Neural cell (in vitro differentiated cells): ENCODE data around the gene MAP2. TPM values are rescaled to one million over a fixed set of nuclear protein-coding genes. Genes with fewer than 3 reads are reported as not detected.
A peak's percentile ranks its signal among the peaks of the same experiment; 100 is the strongest.

Experiments used
- H2AFZ ChIP-seq: fragments of 200-600, 300-800 bp; sonication (generic), shearing (Covaris generic); 2 replicates; pipeline ENCODE4 v1.6.0; 2014; ENCODE audit warnings: low read depth, mild to moderate bottlenecking, antibody characterized with exemption, low read length, moderate library complexity
- H3F3A ChIP-seq: fragments of 200-600 bp; shearing (Covaris generic); 2 replicates; pipeline ENCODE4 v1.6.1; 2016; ENCODE audit warnings: mild to moderate bottlenecking, moderate library complexity, mixed read lengths, antibody characterized with exemption, low read length; ENCODE audit not compliant: insufficient read depth, poor library complexity, severe bottlenecking
- H3K27ac ChIP-seq: fragments of 200-600, 300-800 bp; sonication (generic), shearing (Covaris generic); 2 replicates; pipeline ENCODE4 v1.5.1; 2014; ENCODE audit warnings: mild to moderate bottlenecking, low read length, moderate library complexity
- H3K27me3 ChIP-seq: fragments of 300-800, 200-600 bp; sonication (generic), shearing (Covaris generic); 2 replicates; pipeline ENCODE4 v1.6.0; 2014; ENCODE audit warnings: mild to moderate bottlenecking, low read depth, low read length, moderate library complexity; ENCODE audit not compliant: insufficient read depth
- H3K36me3 ChIP-seq: fragments of 300-800, 200-600 bp; sonication (generic), shearing (Covaris generic); 2 replicates; pipeline ENCODE4 v1.5.1; 2014; ENCODE audit warnings: mild to moderate bottlenecking, antibody characterized with exemption, low read length, moderate library complexity; ENCODE audit not compliant: insufficient read depth
- H3K4me2 ChIP-seq: fragments of 300-800, 200-600 bp; sonication (generic), shearing (Covaris generic); 2 replicates; pipeline ENCODE4 v1.6.0; 2014; ENCODE audit warnings: mild to moderate bottlenecking, low read length
- H3K4me3 ChIP-seq: fragments of 300-800, 200-600 bp; sonication (generic), shearing (Covaris generic); 2 replicates; pipeline ENCODE4 v1.5.1; 2014; ENCODE audit warnings: mild to moderate bottlenecking, low read length, moderate library complexity
- H3K79me2 ChIP-seq: fragments of 200-600 bp; shearing (Covaris generic); replicated peaks from 2 replicates; pipeline ENCODE4 v1.6.0; 2014; ENCODE audit warnings: mild to moderate bottlenecking, low read length, moderate library complexity; ENCODE audit not compliant: insufficient read depth
- H3K9ac ChIP-seq: fragments of 300-800, 200-600 bp; sonication (generic), shearing (Covaris generic); 2 replicates; pipeline ENCODE4 v1.6.1; 2016; ENCODE audit warnings: mild to moderate bottlenecking, low read length, mixed read lengths
- H3K9me2 ChIP-seq: fragments of 200-600 bp; shearing (Covaris generic); 2 replicates; pipeline ENCODE4 v1.6.1; 2016; ENCODE audit warnings: mild to moderate bottlenecking, low read length, mixed read lengths; ENCODE audit not compliant: insufficient read depth
- H3K9me3 ChIP-seq: fragments of 200-600, 300-800 bp; sonication (generic), shearing (Covaris generic); 2 replicates; pipeline ENCODE4 v1.6.1; 2016; ENCODE audit warnings: mild to moderate bottlenecking, mixed run types, low read length, moderate library complexity, mixed read lengths
- H4K20me1 ChIP-seq: fragments of 200-600 bp; shearing (Covaris generic); 2 replicates; pipeline ENCODE4 v1.6.1; 2016; ENCODE audit warnings: mild to moderate bottlenecking, mixed run types; ENCODE audit not compliant: insufficient read depth
- CTCF ChIP-seq: fragments of 450-650 bp; IDR thresholded peaks from 2 replicates; pipeline ENCODE4 v1.5.1; 2014; ENCODE audit warnings: antibody characterized with exemption, mild to moderate bottlenecking, moderate library complexity; ENCODE audit not compliant: poor library complexity, severe bottlenecking
- EP300 ChIP-seq: fragments of 450-650 bp; conservative IDR thresholded peaks from 2 replicates; pipeline ENCODE4 v1.6.1; 2014; ENCODE audit warnings: antibody characterized with exemption, mild to moderate bottlenecking, moderate library complexity; ENCODE audit not compliant: poor library complexity, severe bottlenecking
- EZH2 ChIP-seq: fragments of 200-600, 300-800 bp; shearing (Covaris generic), sonication (generic); IDR thresholded peaks from 2 replicates; pipeline ENCODE4 v1.6.1; 2014; ENCODE audit warnings: antibody characterized with exemption, low read length, borderline replicate concordance, mild to moderate bottlenecking; ENCODE audit not compliant: insufficient read depth, poor library complexity, severe bottlenecking
- MXI1 ChIP-seq: fragments of 450-650 bp; conservative IDR thresholded peaks from 2 replicates; pipeline ENCODE4 v1.6.1; 2014; ENCODE audit warnings: antibody characterized with exemption, mild to moderate bottlenecking; ENCODE audit not compliant: poor library complexity, severe bottlenecking
- POLR2AphosphoS5 ChIP-seq: IDR thresholded peaks from 2 replicates; pipeline ENCODE4 v1.6.1; 2012
- RAD21 ChIP-seq: fragments of 450-650 bp; conservative IDR thresholded peaks from 2 replicates; pipeline ENCODE4 v1.6.1; 2014; ENCODE audit warnings: antibody characterized with exemption, mild to moderate bottlenecking, moderate library complexity
- SMC3 ChIP-seq: fragments of 450-650 bp; conservative IDR thresholded peaks from 2 replicates; pipeline ENCODE4 v1.6.1; 2014; ENCODE audit warnings: antibody characterized with exemption, mild to moderate bottlenecking, moderate library complexity; ENCODE audit not compliant: poor library complexity
- TAF1 ChIP-seq: IDR thresholded peaks from 2 replicates; pipeline ENCODE4 v1.6.1; 2012; ENCODE audit warnings: low read depth
- polyA plus RNA-seq: library from polyadenylated mRNA; depleted of rRNA; stranded (reverse); fragments of >200 nt; gene quantifications from 2 replicates; pipeline ENCODE4 v1.2.3, GENCODE V29; 2014
- TF ChIP-seq, protein P1 (sequence below): IDR thresholded peaks from 2 replicates; pipeline ENCODE4 v1.6.1; 2012; ENCODE audit warnings: borderline replicate concordance

MAP2 gene
- polyA plus RNA-seq, 1 donor from 2014 or later: 450 TPM

DNA sequence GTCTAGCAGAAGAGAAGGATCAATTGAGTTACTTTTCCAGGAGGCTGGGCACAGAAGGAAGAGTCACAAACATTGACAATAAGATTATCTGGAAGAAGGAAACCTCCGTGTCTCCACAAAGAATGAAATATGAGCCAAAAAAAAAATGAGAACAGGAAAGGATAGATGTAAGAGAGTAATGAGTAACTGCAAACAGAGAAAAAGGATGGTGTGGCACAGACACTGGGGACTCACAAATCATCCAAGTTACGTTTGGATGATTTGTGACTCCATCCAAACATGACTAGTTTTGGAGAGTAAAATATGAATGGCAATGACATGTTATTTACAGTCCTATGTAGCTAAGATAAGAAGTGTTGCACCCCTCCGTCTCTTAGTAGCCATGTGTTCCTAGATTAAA is 42.8 kb upstream of the MAP2 start:
- no peaks in the 10 kb centered on the region for H3K9me3 ChIP-seq
- H3F3A ChIP-seq: no peaks in the 10 kb centered on the region
- no peaks in the 10 kb centered on the region for H3K27me3 ChIP-seq
- TF ChIP-seq EZH2: no peak
- TF ChIP-seq POLR2AphosphoS5: no peak
- TF ChIP-seq EP300: no peak
- TF ChIP-seq MXI1: no peak
- no peak for TF ChIP-seq SMC3
- no peak for TF ChIP-seq TAF1
- H4K20me1 ChIP-seq: no peaks in the 10 kb centered on the region
- no peaks in the 10 kb centered on the region for H3K9me2 ChIP-seq
- H2AFZ ChIP-seq: no peak overlapping the region
- no peaks in the 10 kb centered on the region for H3K36me3 ChIP-seq
- H3K27ac ChIP-seq: no peak overlapping the region
- no peak overlapping the region for H3K4me3 ChIP-seq
- H3K4me2 ChIP-seq: no peak overlapping the region
- H3K9ac ChIP-seq: no peak overlapping the region
- no peaks in the 10 kb centered on the region for H3K79me2 ChIP-seq

GRCh38 chr2:209382775-209383174 is 41.1 kb upstream of the MAP2 start:
- Histone ChIP-seq H3K27me3 (no peaks in the 10 kb centered on the region), H2AFZ (no peak overlapping the region), H3K36me3 (no peaks in the 10 kb centered on the region), H3K9me2 (no peaks in the 10 kb centered on the region), H3K9me3 (no peaks in the 10 kb centered on the region), H3F3A (no peaks in the 10 kb centered on the region), H4K20me1 (no peaks in the 10 kb centered on the region), H3K9ac (no peak overlapping the region), H3K27ac (peak overlapping the region; percentile 66), H3K4me3 (peak overlapping the region; percentile 2), H3K79me2 (no peaks in the 10 kb centered on the region), H3K4me2 (peak overlapping the region; percentile 35)
- TF ChIP-seq RAD21: no peak
- TF ChIP-seq, protein P1, sequence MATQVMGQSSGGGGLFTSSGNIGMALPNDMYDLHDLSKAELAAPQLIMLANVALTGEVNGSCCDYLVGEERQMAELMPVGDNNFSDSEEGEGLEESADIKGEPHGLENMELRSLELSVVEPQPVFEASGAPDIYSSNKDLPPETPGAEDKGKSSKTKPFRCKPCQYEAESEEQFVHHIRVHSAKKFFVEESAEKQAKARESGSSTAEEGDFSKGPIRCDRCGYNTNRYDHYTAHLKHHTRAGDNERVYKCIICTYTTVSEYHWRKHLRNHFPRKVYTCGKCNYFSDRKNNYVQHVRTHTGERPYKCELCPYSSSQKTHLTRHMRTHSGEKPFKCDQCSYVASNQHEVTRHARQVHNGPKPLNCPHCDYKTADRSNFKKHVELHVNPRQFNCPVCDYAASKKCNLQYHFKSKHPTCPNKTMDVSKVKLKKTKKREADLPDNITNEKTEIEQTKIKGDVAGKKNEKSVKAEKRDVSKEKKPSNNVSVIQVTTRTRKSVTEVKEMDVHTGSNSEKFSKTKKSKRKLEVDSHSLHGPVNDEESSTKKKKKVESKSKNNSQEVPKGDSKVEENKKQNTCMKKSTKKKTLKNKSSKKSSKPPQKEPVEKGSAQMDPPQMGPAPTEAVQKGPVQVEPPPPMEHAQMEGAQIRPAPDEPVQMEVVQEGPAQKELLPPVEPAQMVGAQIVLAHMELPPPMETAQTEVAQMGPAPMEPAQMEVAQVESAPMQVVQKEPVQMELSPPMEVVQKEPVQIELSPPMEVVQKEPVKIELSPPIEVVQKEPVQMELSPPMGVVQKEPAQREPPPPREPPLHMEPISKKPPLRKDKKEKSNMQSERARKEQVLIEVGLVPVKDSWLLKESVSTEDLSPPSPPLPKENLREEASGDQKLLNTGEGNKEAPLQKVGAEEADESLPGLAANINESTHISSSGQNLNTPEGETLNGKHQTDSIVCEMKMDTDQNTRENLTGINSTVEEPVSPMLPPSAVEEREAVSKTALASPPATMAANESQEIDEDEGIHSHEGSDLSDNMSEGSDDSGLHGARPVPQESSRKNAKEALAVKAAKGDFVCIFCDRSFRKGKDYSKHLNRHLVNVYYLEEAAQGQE: no peak
- TF ChIP-seq MXI1: no peak
- TF ChIP-seq POLR2AphosphoS5: no peak
- no peak for TF ChIP-seq CTCF
- no peak for TF ChIP-seq EP300
- TF ChIP-seq SMC3: no peak
- no peak for TF ChIP-seq EZH2
- TF ChIP-seq TAF1: no peak
